ENCODE results near the gene PAM.

GRCh38 chr5:102781786-102782185 is 26.7 kb downstream of the PAM start:
- TF ChIP-seq CTCF (IDR thresholded peaks at IDR 0.05; ENCODE audit: control extremely low read depth in 1 of 3, insufficient read depth in 1 of 3, low read depth in 1 of 3, low read length in 3 of 3) (no peak), GABPA (IDR thresholded peaks at IDR 0.05; ENCODE audit: borderline replicate concordance, insufficient read depth, low read length) (no peak), ATF2 (IDR thresholded peaks at IDR 0.05; ENCODE audit: low read length) (no peak), TEAD4 (IDR thresholded peaks at IDR 0.05; ENCODE audit: low read depth, low read length) (no peak), CBX8 (IDR thresholded peaks at IDR 0.05; ENCODE audit: borderline replicate concordance, low read depth, low read length) (no peak), RAD21 (IDR thresholded peaks at IDR 0.05 in 1 of 2, conservative IDR thresholded peaks at IDR 0.05 in 1 of 2; ENCODE audit: low read depth in 2 of 2, low read length in 2 of 2) (no peak), KDM1A (IDR thresholded peaks at IDR 0.05; ENCODE audit: borderline replicate concordance, low read length) (no peak), CEBPB (IDR thresholded peaks at IDR 0.05; ENCODE audit: low read depth, low read length) (no peak)

Data from H1 (cell line).